Activated effector memory CD4-positive, alpha-beta T cell treated with Interleukin-2 at 50 U/mL for 16 hours (primary cell): ENCODE data around the gene MRPL40.

Experiments
- DNase-seq: peaks from one replicate; pipeline ENCODE4 v3.0.0-alpha.2; 2020

The MRPL40 gene

DNA sequence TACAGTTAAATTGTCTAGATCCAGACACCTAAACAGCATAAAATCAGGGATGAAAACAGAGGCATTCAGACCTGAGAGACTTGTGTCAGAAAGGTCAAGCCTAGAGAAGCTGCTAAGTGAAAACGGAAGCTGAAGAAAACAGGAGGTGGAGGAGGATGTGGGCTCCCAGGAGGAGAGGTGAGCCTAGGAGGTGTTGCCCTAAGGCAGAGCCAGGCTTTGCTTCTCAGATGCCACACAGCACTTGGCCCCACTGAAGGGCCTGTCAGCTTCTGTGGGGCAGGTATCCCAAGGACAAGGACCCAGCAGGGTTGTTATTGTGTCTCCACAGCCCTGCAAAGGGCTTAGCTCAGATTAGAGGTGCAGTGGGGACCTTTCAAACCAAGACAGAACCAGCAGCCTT lies 32.2 kb downstream of the MRPL40 start:
- DNase-seq, result no peak

DNA sequence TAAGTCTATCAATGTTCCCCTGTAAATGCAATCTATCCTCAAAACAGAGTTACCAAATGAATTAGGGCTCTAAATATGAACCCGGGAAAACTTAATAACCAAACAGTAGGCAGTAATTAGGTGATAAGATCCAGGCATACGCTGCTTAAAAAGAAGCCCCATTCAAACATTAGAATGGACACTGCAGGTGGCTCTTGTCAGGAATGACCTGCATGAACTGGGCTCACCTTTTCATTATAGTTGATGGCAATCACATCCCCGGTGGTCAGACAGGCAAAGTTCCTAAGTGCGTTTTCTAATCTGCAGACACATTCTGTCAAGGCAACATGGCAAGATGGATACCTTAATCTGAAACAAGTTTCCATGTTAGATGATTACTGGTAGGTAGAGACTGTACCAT lies 32.6 kb downstream of the MRPL40 start:
- no peak for DNase-seq

DNA sequence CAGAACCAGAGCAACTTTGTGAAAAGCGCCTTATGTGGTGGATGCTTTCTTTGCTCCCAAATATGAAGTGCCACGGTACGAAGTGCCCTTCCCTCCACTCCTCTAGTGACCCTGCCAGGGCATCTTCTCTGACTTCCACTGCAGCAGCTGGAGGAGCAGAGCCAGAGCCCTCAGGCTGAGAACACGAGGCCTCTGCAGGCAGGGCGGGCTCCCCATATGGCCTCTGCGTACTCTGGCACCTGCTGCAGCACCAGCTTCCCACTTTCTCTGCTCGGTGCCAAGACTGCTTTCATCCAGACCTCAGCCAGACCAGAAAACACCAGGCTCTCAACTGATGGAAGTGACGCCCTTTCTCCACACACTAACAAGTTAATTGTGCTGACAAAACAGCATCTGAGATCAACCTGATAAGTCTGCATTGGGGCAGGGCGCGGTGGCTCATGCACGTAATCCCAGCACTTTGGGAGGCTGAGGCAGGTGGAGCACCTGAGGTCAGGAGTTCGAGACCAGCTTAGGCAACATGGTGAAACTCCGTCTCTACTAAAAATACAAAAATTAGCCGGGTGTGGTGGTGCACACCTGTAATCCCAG lies 33.9 kb downstream of the MRPL40 start:
- no peak for DNase-seq

DNA sequence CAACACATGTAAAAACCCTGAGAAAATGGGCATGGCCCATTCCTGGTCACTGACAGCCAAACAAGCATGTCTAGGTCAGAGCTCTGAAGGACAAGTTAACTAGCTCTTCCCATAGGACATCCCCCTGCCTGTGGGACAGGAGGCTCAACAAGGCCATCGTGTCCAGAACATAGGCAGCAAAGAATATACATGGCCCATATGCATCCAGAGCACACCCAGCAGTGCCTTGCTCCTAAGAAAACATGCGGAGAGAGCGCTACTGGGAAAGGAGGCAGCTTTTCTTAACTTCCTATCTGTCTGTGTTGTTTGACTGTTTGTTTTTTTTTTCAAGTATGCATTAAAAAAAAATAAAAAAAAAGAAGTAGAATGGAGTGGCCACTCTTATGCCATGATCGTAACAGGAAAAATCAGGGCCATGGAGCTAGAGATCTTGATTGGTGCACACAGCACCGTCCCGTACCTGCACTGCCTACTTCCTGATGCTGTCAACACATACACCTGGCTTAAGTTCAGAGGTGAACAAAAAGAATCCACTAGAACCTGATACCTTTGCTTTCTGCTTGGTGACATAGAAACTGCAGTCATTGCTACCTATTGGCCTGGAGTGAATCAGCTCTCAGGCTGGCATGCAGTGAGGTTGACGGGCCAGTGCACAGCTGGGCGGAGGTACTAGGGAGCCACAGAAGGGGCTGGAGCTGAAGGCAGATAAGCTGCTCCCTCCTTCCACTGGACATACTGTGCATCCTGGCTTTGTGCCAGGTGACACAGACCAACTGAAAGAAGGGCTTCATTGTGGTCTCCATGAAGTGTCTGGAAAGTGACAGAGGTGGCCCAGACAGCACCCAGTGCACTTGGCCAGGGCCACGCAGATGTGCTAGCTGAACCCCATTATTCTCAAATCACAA lies 34.8 kb downstream of the MRPL40 start:
- DNase-seq, result no peak

DNA sequence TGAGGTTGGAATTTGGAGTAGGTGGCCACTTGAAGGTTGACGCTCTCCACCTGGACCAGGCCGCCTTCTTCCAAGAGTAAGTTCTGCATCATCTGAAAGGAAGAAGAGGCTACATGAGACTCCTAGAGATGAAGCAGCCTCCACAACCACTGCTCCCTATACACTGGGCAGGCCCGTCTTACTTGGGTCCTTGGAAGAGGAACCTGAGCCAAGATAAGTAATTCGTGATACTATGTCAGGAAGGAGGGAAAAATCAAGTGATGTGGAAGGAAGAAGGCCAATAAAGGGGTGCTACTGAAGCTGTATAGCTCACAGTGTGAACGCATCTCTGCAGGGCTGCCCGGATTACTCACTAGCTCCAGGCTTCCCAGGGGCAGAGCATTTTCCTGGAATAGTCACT lies 35.6 kb downstream of the MRPL40 start:
- DNase-seq, result no peak

DNA sequence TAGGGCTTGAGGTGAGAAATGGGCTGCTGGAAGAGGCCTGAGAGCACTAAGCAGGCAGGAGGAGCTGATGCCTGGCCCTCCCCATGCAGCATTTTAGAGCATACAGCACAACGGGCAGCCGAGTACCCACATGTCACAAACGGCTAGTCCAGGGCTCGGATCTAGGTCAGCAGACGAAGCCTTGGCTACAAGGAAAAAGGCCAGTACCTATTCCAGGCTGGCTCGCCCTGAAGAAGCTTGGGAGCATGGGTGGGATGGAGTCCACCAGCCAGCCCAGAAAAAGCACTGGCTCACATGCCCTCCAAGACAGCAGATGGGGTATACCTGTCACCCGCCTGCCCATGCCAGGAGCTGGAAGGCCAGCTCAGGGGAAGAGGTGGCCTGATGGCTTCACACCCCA lies 37.1 kb downstream of the MRPL40 start:
- DNase-seq, result no peak

DNA sequence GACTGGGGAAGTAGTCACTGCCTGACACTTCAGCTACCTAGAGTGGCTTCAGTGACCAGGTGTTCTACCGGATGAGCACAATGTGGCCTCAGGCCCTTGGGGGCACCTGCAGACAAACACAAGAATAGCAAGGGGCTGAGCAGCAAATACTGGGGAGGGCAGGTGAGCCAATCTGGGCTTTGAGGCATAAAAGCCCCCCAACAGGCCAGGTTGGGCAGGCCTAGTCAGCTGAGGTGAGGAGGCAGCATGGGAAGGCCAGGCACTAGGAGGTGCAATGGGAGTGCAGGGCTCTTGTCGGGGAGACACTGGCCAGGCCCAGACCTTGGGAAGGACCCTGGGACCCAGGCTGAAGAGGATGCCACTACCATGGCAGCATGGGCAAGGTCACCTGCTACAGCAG lies 37.7 kb downstream of the MRPL40 start:
- DNase-seq, result no peak

DNA sequence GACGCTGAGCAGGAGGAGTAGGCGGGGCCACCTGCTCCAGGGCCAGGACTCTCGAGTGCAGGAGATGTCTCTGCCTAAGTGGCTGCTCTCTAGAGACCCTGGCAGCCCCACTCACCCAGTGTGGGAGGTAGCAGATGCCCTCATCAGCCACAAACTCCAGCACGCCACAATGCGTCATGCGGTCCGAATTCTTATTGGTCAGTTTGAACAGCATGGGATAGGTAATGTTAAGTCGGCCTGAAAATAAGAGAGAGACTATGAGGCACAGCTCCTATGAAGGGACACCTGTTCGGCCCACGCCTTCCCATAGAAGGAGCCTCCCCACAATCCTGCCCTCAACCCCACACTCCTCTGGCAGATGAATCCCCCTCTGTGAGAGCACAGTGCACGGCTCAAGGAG lies 39.2 kb downstream of the MRPL40 start:
- no peak for DNase-seq

DNA sequence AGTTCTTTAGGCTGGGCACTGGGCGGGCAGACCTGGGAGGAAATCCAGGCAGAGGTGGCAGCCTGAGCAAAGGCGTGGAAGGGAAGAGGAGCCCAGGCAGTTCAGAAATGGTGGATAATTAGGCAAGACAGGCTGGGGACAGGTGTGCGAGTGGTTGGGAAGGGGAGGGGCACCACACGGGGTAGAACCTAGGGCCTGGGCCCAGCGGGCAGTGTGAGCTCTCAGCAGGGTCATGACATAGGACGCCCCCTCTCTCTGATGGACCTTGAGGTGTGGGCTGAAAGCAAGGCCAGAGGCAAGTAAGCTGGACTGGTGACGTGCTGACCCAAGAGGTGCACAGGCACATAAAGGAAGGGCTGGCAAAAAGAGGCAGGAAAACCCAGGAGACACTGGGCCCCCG lies 39.9 kb downstream of the MRPL40 start:
- DNase-seq, result no peak

DNA sequence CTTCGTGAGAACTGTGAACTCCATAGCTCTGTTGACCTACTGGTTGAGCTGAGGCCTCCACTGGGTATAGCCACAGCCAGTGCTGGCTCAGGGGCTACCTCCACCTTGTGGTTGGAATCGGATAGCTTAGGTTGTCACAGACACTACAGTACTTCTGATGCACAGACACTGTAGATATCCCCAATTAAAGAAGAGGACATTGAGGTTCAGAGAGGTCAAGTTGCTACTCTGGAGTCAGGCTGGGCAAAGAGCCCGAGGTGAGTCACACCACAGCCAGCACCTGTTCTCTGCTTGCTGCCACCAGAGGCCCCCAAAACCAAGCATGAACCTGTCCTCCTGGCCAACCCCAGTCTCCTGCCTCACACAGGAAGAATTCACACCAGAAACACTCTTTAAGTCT lies 41.2 kb downstream of the MRPL40 start:
- no peak for DNase-seq

DNA sequence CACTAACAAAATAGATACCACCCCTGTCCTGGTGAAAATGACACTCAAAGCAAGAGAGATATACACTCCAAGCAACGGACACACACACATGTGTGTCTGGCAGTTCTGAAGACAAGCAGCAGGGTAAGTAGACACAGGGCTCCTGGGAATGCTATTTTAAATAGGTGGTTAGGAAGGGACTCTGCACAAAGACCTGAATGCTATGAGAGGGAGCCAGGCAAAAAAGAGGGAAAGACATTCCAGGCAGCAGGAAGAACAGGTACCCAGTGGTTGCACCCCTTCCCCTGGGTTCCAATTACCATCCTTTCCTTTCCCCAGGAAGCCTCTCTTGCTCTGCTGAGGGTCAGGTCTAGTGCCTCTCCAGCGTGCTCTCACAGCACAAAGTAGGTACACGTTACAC lies 43.7 kb downstream of the MRPL40 start:
- DNase-seq, result no peak

DNA sequence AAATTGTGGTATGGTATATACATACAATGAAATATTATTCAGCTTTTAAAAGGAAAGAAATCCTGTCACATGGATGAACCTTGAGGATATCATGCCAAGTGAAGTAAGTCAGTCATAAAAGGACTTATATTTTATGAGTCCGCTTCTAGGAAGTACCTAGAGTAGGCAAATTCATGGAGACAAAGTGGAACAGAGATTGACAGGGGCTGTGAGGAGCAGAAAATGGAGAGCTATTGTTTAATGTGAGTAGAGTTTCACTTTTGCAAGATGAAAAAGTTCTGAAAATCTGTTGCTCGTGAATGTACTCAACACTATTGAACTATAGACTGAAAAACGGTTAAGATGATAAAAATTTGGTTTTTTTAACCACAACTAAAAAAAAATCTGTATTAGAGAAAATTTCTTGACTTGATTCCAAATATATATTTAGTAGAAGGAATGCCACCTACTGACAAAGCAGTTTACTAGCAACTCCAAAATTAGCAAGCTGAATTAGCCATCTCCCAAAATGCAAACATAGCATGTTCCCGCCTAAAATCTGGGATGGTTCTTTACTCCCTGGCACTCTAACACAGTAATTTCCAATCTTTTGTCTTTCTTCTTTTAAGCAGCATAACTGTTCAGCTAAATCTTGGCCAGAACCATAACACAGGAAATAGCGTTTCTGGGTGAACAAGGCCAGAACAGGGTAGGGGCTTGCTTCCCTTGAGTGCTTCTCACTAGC lies 45.1 kb downstream of the MRPL40 start:
- DNase-seq, result no peak

DNA sequence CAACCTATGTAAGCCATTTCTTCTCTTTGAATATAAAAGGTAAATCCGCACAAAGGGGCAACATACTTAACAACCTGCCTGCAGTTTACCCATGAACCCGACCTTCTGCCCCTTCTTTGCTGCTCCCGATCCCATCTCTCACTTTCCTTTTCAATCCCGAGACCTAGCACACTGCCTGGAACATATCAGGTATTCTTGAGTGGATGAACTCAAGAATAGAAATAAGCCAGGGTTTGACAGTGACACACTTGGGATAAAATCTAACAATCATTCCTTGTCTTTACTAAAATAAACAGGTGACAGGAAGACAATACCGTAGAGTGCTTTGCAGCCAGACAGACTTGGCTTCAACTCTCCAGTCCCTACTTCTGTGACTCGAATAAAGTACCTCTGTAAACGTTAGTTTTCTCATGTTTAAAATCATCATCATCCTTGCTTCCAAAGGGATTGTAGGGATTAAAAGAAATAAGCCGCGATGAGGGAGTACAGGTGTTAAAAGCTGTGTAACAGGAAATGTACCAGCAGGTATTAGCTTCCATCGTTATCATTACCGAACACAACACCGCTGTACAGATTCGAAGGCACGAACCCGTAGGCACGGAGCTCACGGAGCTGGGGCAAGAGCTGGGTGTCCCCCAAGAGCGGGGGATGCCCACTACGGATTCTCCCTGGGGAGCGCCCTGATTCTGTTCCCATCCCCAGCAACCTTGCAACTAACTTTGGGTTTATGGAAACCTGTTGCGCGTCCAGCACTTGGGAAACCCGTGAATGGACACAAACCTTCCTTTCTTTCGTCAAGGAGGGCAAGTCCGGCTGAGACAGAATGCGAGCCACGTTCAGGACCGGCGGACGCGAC lies 45.9 kb downstream of the MRPL40 start:
- DNase-seq, result no peak

DNA sequence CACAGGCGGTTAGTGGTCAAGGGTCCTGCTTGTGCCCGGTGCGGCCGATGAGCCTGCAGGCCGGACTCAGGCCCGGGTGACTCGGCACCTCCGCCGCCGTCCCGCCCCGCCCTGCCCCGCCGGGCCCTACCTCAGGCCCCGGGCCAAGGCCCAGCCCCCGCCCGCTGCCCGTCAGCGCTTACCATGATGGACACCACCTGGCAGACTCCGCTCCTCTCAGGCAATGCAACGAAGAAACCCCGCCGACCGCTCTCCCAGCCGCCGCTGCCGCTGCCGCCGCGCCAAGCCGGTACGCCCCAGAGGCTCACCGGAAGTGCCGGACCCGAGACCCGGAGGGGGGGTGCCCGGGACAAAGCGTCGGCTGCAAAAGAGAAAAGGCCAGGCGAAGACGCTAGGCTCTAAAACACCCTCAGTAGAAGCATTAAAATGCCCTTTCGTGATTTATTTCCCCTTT lies 46.6 kb downstream of the MRPL40 start, which contains the start of gene UFD1:
Gene UFD1 (minus strand): TSS at position 293 of the 454 bp plus-strand sequence. CDS start 108 bp downstream, at position 185.
- peak; percentile 74 for DNase-seq

DNA sequence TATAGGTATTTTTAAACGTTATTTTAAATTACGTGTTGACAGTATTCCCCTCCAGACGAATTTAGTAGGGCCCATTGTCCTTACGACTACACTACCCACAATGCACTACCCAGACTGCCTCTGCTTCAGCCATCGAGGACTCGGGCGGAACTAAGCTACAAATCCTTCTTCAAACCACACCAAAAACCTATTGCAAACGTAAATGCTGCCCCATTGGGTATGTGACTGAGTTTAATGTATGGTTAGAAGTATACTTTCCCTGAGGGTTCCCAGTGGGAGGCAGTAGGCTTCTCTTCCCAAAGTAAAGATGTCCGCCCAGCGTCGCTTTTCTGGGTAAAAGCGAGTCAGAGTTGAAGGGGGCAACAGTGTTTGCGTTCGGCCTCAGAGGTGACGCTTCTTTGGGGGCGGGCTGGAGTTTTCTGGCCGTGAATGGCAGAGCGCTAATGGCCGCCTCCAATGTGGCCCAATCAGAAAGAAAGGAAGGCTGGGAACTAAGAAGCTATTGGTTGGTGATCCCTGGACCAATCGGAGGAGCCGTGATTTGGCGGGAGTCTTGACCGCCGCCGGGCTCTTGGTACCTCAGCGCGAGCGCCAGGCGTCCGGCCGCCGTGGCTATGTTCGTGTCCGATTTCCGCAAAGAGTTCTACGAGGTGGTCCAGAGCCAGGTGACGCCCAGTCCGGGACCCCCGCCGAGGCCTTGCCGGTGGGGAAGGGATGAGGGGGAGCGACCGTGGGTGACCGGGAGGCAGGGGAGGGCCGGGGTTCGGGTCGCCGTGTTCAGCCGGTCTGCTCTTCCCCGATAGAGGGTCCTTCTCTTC lies 47.2 kb downstream of the MRPL40 start, which contains the start of gene CDC45:
Gene CDC45 (plus strand): TSS at position 566 of the 818 bp plus-strand sequence. CDS start 49 bp downstream, at position 615.
- DNase-seq, result peak; percentile 90

DNA sequence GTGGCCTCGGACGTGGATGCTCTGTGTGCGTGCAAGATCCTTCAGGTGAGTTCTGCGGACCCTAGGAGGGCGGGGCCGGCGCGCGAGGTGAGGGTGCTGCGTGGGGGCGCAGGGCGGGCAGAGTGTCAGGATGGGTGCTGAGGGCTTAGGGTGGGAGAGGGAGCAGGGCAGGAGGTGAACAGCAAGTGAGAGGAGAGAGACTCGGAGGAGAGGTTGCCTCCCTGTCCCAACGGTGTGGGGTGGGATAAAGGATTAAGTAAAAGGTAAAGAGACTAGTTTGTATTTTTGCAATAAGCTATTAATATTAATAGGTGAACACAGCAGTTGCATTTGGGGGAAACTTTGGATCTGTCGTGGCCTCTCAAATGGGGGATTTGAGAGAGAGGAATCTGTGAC lies 47.8 kb downstream of the MRPL40 start:
- no peak for DNase-seq

DNA sequence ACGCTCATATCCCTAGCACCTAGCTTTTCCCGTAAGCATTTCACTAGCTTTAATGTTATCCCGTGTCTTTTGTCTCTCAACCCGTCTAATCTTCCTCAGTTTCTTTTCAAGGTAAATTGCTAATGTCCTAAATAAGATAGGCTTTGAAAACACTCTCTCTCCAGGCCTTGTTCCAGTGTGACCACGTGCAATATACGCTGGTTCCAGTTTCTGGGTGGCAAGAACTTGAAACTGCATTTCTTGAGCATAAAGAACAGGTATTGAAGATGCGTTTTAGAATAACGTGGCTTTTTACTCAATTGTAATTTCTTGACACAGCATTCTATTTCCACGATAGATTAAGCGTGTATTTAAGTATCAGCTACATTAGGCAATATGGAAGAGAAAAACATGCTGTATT lies 48.4 kb downstream of the MRPL40 start:
- DNase-seq, result no peak

DNA sequence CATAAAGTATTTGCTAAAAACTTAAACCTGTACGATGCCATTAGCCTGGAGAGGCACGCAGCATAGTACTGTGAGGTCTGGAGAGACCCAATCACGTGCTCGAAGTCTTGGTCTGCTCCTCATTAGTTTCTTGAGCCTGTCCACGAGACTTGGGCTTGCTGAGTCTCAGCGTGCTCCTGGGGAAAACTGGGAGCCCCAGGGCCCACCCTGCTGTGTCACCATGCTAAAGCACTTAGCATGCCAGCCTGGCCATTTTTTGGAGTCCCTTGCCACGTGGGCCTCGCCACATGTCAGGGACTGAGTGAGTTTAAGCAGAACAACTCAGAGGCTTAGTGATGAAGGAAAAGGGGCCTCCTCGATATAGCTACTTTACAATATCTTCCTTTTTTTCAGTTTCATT lies 50.0 kb downstream of the MRPL40 start:
- no peak for DNase-seq

DNA sequence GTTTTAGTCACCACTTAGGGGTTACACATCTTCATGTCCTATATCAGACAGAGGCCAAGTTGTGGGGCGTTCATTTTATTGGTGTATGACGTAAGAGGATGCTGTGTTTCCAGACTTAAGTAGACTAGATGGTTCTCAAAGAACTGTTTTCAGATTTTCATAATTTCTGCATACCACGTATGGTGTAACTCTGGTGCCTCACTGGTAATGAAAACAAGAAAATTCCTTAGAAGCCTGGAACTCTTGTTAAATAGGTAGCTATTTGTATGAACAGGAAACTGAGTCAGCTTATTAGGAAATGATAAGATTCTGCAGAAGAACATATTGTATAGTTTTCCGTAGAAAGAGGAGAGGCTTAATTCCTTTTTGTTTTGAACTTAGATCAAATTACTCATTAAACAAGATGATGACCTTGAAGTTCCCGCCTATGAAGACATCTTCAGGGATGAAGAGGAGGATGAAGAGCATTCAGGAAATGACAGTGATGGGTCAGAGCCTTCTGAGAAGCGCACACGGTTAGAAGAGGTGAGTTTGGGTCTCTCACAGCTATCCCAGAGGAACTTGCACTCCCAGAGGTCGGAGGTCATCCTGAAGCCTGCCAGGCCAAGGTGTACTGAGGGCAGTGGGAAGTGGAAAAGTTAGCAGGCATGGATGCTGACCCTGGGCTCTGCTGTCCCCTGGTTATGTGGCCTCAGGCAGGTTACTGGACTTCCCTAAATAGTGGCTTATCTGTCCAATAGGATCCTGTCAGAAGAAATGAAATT lies 51.3 kb downstream of the MRPL40 start:
- no peak for DNase-seq
